BLaER1 (cell line): ENCODE results near the gene DOP1B.
"Not testable (repeated sequence)": the region's sequence is repeated elsewhere in the genome, so short reads cannot be mapped to it uniquely, and the experiment has no call there.

ENCODE experiments used
- H3K27ac ChIP-seq: shearing (Covaris generic); formaldehyde crosslinking; 2 replicates; pipeline ENCODE4 v1.8.1; 2022
- H3K27me3 ChIP-seq: shearing (Covaris generic); formaldehyde crosslinking; 2 replicates; pipeline ENCODE4 v1.8.1; 2022
- H3K36me3 ChIP-seq: shearing (Covaris generic); formaldehyde crosslinking; 2 replicates; pipeline ENCODE4 v1.8.1; 2022
- H3K4me1 ChIP-seq: shearing (Covaris generic); formaldehyde crosslinking; 2 replicates; pipeline ENCODE4 v1.8.1; 2022
- H3K4me2 ChIP-seq: shearing (Covaris generic); formaldehyde crosslinking; 2 replicates; pipeline ENCODE4 v1.8.1; 2022
- H3K4me3 ChIP-seq: shearing (Covaris generic); formaldehyde crosslinking; 2 replicates; pipeline ENCODE4 v1.8.1; 2022
- H3K9ac ChIP-seq: shearing (Covaris generic); formaldehyde crosslinking; 2 replicates; pipeline ENCODE4 v1.8.1; 2022
- H3K9me3 ChIP-seq: shearing (Covaris generic); formaldehyde crosslinking; 2 replicates; pipeline ENCODE4 v1.8.1; 2022
- H4K20me1 ChIP-seq: shearing (Covaris generic); formaldehyde crosslinking; 2 replicates; pipeline ENCODE4 v1.8.1; 2022
- Cebpa-rat ChIP-seq: shearing (Covaris generic); IDR thresholded peaks from 2 replicates; pipeline ENCODE4 v1.8.1; 2022

DOP1B gene

DNA sequence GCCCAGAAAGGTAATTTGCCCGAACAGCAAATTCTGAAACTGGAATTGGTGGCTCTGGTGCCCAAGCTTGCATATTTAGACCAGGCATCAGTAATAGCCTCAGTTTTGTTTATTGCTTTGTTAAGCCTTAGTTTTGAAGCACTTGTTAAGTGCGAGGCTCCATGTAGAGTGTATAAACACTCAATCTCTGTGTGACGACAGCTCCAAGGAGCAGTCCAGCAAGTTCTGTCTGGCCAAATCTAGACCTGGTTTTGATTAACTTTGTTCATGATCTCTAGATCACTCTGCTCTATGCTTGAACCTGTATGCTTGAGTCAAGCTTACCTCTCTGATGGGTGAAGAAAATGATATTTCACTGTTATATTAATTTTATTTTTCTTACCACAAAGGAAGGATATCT is 37.4 kb downstream of the DOP1B start:
- Histone ChIP-seq H3K9ac (no peak overlapping the region), H3K9me3 (no peaks in the 10 kb centered on the region)
- TF ChIP-seq Cebpa-rat: no peak

GRCh38 chr21:36195613-36196012 is 39.0 kb downstream of the DOP1B start:
- no peak overlapping the region for H3K9ac ChIP-seq
- no peak overlapping the region for H3K27ac ChIP-seq
- no peaks in the 10 kb centered on the region for H3K9me3 ChIP-seq

More for the DNA sequence above, 37.4 kb downstream of the DOP1B start:
- Histone ChIP-seq H3K4me2 (no peak overlapping the region), H3K27ac (no peak overlapping the region), H3K27me3 (no peaks in the 10 kb centered on the region), H3K4me3 (no peak overlapping the region), H3K36me3 (peaks cover 8% of the 10 kb centered on the region), H4K20me1 (no peaks in the 10 kb centered on the region), H3K4me1 (0 out of 2 replicates have a peak, but pooled peaks cover 2% of the 10 kb centered on the region)

DNA sequence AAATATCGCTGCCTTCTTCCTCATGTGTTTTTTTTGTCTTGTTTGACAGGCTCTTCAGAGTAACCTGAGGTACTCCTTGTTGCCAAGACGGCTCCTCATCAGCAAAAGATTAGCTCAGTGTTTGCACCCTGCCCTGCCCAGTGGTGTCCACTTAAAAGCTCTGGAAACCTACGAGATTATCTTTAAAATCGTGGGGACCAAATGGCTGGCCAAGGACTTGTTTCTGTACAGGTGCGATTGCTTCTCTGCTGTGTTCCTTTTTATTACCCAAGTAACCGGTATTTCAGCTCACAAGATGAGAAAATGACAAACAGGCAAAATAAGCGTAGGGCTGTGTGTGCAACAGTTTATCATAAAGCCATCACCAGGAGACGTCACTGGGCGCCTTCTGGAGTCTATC is 42.4 kb downstream of the DOP1B start:
- H3K4me2 ChIP-seq: no peak overlapping the region
- no peaks in the 10 kb centered on the region for H4K20me1 ChIP-seq
- no peak overlapping the region for H3K4me3 ChIP-seq
- no peak for TF ChIP-seq Cebpa-rat
- no peaks in the 10 kb centered on the region for H3K27me3 ChIP-seq
- peaks cover 35% of the 10 kb centered on the region for H3K36me3 ChIP-seq
- no peak overlapping the region for H3K27ac ChIP-seq
- no peaks in the 10 kb centered on the region for H3K9me3 ChIP-seq
- H3K4me1 ChIP-seq: no peaks in the 10 kb centered on the region
- H3K9ac ChIP-seq: no peak overlapping the region

More at GRCh38 chr21:36195613-36196012, 39.0 kb downstream of the DOP1B start:
- H3K4me3 ChIP-seq: no peak overlapping the region
- H3K27me3 ChIP-seq: no peaks in the 10 kb centered on the region
- peaks cover 18% of the 10 kb centered on the region for H3K36me3 ChIP-seq
- no peaks in the 10 kb centered on the region for H3K4me1 ChIP-seq
- no peak overlapping the region for H3K4me2 ChIP-seq
- TF ChIP-seq Cebpa-rat: no peak
- H4K20me1 ChIP-seq: no peaks in the 10 kb centered on the region

DNA sequence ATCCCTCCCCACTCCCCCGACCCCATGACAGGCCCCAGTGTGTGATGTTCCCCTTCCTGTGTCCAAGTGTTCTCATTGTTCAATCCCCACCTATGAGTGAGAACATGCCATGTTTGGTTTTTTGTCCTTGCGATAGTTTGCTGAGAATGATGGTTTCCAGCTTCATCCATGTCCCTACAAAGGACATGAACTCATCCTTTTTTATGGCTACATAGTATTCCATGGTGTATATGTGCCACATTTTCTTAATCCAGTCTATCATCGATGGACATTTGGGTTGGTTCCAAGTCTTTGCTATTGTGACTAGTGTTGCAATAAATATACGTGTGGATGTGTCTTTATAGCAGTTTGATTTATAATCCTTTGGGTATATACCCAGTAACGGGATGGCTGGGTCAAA is 43.0 kb downstream of the DOP1B start:
- H3K27ac ChIP-seq, H4K20me1 ChIP-seq, H3K9ac ChIP-seq, H3K4me2 ChIP-seq, H3K9me3 ChIP-seq, H3K27me3 ChIP-seq, H3K4me3 ChIP-seq, H3K4me1 ChIP-seq: not testable (repeated sequence)
- H3K36me3 ChIP-seq: peaks cover 35% of the 10 kb centered on the region

DNA sequence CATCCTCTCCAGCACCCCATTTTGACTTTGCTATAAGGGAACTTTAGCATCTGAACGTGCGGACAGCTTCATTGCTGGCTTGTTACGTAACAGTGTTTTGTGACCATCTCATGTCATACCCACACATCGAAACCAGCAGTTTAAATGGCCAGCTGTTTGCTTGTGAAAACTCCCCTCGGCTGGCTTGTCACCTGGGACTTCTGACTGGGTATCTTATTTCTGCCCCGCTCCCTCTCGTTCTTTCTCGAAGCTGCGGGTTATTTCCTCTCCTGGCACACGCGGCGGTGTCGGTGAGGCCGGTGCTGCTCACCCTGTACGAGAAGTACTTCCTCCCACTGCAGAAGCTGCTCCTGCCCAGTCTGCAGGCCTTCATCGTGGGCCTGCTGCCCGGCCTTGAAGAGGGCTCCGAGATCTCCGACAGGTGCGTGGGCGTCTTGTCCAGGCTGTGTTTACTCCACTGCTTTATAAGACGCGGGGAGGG is 43.5 kb downstream of the DOP1B start:
- no peak for TF ChIP-seq Cebpa-rat
- no peak overlapping the region for H3K27ac ChIP-seq
- H3K4me1 ChIP-seq: no peaks in the 10 kb centered on the region
- no peaks in the 10 kb centered on the region for H3K9me3 ChIP-seq
- no peak overlapping the region for H3K4me2 ChIP-seq
- peaks cover 35% of the 10 kb centered on the region for H3K36me3 ChIP-seq
- H3K4me3 ChIP-seq: no peak overlapping the region
- H3K9ac ChIP-seq: no peak overlapping the region
- H3K27me3 ChIP-seq: no peaks in the 10 kb centered on the region
- no peaks in the 10 kb centered on the region for H4K20me1 ChIP-seq

GRCh38 chr21:36202726-36203602 is 46.3 kb downstream of the DOP1B start:
- Histone ChIP-seq H3K9ac (no peak overlapping the region), H3K4me1 (no peaks in the 10 kb centered on the region), H4K20me1 (no peaks in the 10 kb centered on the region), H3K9me3 (no peaks in the 10 kb centered on the region), H3K36me3 (peaks cover 35% of the 10 kb centered on the region), H3K27ac (no peak overlapping the region), H3K4me2 (no peak overlapping the region), H3K27me3 (no peaks in the 10 kb centered on the region), H3K4me3 (no peak overlapping the region)
- TF ChIP-seq Cebpa-rat: no peak

DNA sequence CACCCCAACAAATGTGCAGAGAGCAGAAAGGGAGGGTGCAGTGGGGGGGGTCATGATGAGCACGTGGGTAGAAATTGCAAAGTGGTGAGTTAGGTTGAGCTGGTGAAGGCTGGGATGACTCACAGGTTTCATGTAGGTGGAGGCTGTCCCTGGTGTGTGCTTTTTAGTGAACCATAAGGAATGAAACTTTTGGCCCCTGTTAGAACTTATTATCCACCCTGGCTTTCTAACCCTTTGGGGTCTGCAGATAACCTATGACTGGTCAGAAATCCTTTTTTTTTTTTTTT is 46.9 kb downstream of the DOP1B start:
- Histone ChIP-seq H3K4me1 (no peaks in the 10 kb centered on the region), H4K20me1 (no peaks in the 10 kb centered on the region), H3K4me3 (no peak overlapping the region), H3K9me3 (no peaks in the 10 kb centered on the region), H3K4me2 (no peak overlapping the region), H3K27me3 (no peaks in the 10 kb centered on the region), H3K36me3 (peaks cover 31% of the 10 kb centered on the region), H3K9ac (no peak overlapping the region), H3K27ac (no peak overlapping the region)
- TF ChIP-seq Cebpa-rat: no peak

DNA sequence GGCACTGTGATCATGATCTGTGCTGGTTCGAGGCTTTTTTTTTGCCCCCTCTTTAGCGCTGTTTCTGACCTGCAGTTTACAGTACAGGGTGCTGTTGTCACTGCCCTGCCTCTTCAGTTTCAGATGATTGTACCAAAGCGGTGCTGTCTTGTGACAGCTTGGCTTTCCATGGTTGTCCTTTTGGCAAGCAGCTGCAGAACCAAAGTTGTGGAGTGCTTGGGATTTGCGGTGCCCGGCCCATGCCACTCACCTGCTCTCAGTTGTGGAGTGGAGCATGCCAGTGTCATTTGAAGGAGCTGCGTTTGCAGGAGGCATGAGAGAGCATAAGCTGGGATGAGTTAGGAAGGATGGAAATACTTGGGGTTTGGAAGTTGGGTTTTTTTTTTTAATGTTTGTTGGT is 48.4 kb downstream of the DOP1B start:
- H3K9me3 ChIP-seq: no peaks in the 10 kb centered on the region
- H3K4me1 ChIP-seq: no peaks in the 10 kb centered on the region
- no peak overlapping the region for H3K9ac ChIP-seq
- no peak for TF ChIP-seq Cebpa-rat
- H3K36me3 ChIP-seq: peaks cover 29% of the 10 kb centered on the region
- no peak overlapping the region for H3K4me2 ChIP-seq
- H3K27me3 ChIP-seq: no peaks in the 10 kb centered on the region
- H3K27ac ChIP-seq: no peak overlapping the region
- H3K4me3 ChIP-seq: no peak overlapping the region
- H4K20me1 ChIP-seq: no peaks in the 10 kb centered on the region

DNA sequence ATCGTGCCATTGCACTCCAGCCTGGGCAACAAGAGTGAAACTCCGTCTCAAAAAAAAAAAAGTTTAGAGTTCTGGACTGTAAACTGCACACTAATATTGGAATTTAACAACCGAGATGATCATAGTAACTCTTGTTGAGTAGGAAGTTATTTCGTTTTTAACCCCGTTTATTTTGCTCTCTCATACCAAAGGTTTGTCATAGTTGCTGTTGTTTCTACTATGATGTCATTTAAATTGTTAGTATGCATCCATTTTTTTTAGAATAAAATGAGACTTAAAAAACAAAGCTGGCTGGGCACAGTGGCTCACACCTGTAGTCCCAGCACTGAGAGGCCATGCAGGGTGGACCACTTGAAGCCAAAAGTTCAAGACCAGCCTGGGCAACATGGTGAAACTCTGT is 49.3 kb downstream of the DOP1B start:
- Histone ChIP-seq H3K9me3 (no peaks in the 10 kb centered on the region), H3K4me1 (no peaks in the 10 kb centered on the region), H3K4me3 (no peak overlapping the region), H3K27me3 (no peaks in the 10 kb centered on the region), H3K27ac (no peak overlapping the region), H3K36me3 (peaks cover 26% of the 10 kb centered on the region), H3K9ac (no peak overlapping the region), H3K4me2 (no peak overlapping the region), H4K20me1 (no peaks in the 10 kb centered on the region)
- no peak for TF ChIP-seq Cebpa-rat
